NOMO-1 (cell line): ENCODE measurements around the gene GARS1.
"Not testable (repeated sequence)": the region's sequence is repeated elsewhere in the genome, so short reads cannot be mapped to it uniquely, and the experiment has no call there.

Experiments used
- DNase-seq, 2 experiments: peaks; one replicate each; lab custom pipeline; 2025; ENCODE audit not compliant: unreplicated experiment in 2 of 2; lab: John Stamatoyannopoulos, UW

The GARS1 gene

GRCh38 chr7:30618080-30618676 is 23.5 kb downstream of the GARS1 start:
- no peak for DNase-seq

DNA sequence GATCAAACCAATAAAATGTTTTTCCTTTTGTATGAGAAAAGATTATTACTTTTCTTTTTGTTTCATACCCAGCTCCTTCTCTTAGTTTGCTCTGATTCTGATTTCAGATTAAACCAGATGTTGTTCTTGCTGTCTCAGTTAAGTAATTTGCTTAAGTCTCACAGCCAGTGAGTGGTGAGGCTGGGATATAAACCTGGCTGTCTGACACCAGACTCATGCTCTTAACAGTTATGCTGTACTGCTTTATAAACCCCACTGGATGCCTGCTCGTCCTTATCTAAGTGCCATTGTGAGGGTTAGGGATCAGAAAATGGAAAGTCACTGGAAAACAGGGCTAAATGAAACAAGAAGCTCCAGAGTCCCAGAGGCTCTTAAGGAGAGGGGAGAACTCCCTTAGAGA is 24.3 kb downstream of the GARS1 start:
- DNase-seq, result no peak

DNA sequence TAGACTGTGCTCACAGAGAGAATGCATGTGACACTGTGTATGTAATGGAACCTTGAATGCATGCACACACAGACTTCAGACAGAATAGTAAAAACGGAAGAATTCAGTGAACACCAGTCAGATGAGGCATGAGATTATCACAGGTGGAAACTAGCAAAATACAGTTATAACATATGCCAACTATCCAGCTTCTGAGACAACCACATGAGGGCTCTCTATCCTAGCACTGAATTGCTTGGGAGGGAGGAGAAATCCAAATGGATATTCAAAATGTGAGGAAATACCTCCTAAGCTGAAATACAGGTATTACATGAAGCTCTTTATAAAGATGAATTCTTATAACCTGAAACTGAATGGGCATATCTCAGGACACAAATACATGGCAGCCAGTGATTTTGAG is 30.6 kb downstream of the GARS1 start:
- no peak for DNase-seq

DNA sequence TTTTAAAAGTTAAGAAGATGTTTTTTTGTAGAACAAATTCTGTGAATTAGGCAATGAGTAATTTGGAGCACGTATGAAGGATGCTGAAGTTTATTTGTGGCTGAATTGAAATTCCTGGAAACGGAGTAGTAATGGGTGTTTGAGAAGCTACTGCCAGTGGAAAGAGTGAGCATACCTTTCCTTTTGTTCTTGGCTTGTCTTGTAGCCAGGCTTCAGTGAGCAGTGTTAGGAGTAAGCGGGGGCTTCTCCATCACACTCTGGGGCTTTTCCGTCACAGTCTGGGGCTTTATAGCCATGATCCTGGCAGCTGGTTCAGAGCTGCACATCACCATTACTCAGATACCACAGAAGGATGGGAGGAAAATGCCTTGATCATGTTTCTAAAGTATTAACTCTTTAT is 32.3 kb downstream of the GARS1 start:
- DNase-seq, result no peak

- no peak for DNase-seq
These were observed 36.3 kb downstream of the GARS1 start for GRCh38 chr7:30630986-30631385.

- DNase-seq, result no peak
These were observed 38.5 kb downstream of the GARS1 start for GRCh38 chr7:30633223-30633622.

GRCh38 chr7:30634193-30634626 is 39.5 kb downstream of the GARS1 start:
- DNase-seq, result peak in 1 of 2 experiments; percentile 10

DNA sequence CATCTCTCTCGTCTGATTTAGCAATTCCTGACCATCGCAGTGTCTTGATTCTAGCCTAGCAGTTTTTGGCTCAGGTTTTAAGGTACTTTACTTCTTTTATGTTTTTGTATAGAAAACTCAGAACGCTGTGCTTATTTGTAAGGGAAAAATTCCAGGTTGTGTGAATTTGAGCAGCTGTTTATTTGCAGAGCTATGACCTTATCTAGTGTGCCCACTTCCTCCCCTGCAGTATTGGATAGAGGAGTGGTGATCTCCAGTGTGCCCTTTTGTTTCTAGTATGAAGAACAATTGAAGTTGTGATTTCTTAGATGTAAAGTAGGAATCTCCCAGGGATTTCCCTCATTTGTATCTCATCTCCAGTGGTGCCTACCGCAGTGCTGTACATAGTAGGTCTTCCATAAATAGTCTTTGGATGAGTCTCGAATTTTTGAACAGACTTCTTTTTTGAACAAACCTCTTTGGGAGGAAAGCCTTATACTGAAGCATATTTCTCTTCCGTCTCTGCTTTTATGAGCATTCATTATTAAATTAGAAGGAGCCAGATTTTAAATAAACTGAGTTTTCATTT is 40.0 kb downstream of the GARS1 start:
- no peak for DNase-seq

- no peak for DNase-seq
These were observed 41.1 kb downstream of the GARS1 start for GRCh38 chr7:30635798-30636197.

DNA sequence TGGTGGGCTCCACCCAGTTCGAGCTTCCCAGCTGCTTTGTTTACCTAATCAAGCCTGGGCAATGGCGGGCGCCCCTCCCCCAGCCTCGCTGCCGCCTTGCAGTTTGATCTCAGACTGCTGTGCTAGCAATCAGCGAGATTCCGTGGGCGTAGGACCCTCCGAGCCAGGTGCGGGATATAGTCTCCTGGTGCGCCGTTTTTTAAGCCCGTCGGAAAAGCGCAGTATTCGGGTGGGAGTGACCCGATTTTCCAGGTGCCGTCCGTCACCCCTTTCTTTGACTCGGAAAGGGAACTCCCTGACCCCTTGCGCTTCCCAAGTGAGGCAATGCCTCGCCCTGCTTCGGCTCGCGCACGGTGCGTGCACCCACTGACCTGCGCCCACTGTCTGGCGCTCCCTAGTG is 47.6 kb downstream of the GARS1 start:
- DNase-seq, result not testable (repeated sequence)

- no peak for DNase-seq
These were observed 48.1 kb downstream of the GARS1 start for GRCh38 chr7:30642789-30643188.

DNA sequence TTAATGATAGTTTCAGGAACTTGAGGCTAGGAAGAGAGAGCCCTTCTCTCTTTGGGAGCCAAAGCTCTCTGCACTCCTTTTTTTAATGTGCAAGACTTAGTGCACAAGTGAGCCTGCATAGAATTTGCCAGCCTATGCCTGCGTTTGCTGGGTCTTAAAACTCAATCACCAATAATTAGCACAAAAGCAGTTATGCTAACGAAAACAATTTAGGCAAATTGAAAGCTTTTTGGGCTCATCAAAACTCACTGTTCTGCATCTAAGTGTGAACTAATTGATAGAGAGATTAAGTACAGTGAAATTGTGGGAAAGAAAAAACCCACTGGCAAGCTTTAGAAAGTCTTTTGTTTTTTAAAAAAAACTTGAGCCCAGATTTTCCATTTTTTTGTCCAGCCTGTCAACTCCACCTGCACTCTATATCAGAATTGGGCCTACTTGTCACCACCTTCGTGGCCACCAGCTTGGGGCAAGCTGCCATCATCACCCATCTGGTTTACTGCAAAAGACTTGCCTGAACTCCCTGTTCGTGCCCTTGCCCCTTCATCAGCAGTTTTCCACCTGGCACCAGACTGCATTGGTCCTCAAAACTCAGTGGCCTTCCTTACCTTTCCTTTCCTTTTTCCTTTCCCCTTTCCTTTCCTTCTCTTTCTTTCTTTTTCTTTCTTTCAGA is 49.7 kb downstream of the GARS1 start:
- no peak for DNase-seq

GRCh38 chr7:30645661-30646060 is 51.0 kb downstream of the GARS1 start:
- no peak for DNase-seq

DNA sequence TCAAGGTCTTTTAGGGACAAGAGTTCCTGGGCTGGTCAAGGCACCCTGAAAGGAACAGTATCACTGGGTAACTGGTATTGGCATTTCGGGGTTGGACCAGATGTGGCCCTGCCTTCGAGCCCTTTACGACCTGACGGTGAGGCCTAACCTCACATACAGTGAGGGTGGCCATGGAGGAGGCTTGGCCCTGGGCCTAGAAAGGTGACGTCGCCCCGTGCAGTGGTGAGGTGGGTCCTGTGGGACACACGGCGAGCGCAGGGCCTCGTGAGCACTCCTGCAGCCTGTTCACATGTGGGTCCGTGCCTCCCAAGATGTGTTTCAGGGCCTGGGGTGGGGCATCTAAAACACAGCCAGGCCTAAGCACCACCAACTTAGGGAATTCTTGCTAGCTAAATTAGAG is 51.5 kb downstream of the GARS1 start:
- no peak for DNase-seq

DNA sequence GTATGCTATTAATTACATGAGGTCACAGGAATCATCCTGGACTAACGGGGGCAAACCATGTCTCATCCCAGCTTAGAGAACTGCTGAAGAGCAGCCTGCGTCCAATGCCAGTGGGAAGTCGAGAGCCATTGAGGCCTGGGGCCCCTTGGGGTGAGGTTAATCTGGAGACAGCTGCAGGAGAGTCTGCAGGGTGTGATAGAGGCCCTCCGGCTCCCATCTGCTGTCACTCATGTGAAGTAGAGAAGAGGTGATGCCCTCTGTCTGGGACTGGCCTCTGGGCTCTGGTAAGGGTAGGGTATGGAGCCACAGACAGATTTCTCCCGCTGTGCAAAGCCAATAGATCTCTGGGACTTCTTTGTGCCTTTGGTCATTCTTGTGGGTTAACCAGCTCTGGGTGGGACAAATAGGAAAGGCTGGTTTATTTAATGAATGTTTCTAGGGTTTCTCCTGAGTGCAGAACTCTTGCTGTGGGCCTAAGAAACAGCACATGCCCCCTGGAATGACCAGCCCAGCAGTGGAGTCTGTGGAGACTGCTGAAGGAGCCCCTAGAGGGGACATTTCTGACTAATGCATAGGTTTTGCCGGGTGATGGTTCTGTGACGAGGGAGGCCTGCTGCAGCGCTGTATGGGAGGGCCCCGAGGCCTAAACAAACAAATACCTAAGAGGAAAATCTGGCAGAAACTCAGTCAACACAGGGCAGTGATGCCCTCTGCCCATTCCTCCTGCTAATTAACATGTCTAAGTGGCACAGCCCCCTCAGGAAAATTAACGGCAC is 53.1 kb downstream of the GARS1 start:
- DNase-seq, result no peak

DNA sequence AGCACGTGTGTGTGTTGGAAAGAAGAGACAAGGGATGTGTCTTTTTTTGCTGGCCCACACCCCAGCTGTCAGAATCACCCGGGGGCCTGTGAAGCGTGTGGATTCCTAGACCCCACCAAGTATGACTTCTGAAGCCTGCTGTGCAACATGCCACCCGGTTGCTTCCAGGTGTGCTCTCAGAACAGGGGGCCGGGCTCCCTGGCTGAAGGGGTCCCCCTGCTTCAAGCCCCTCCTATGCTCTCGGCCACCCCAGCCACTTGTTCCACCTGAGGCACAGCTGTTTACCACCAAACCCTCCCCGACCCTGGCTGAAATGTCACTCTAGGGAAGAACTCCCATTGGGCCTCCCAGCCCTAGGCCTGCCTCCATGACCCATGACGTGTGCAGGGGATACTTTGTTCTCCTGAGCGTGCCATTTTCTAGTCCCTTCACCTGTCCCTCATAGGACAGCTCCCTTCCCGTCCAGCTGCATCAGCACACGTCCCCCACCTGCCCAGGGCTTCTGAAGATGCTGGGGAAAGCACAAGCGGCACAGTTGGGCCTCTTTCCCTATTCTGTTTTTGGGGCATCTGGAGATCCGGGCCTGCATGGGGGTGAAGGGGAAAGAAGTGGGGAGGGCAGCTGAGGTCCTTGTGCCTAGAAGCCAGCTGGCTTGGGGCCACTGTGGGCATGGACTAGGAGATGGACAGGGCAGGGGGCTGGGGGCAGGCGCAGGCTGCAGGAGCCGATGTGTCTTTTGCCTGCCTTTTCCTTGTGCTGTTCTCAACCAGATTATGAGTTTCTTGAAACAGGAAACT is 54.3 kb downstream of the GARS1 start:
- DNase-seq, result no peak

GRCh38 chr7:30649717-30650420 is 55.2 kb downstream of the GARS1 start:
- no peak for DNase-seq

GRCh38 chr7:30650421-30650808 is 55.7 kb downstream of the GARS1 start:
- DNase-seq, result no peak

- DNase-seq, result no peak
These were observed 57.5 kb downstream of the GARS1 start for GRCh38 chr7:30652132-30652531.
